RCC 7860 (cell line): ENCODE measurements around the gene ATF4.

Experiments
- DNase-seq: peaks from one replicate; pipeline ENCODE4 v3.0.0-alpha.2; 2015; ENCODE audit warnings: low spot score
- FAIRE-seq: peaks from 2 replicates; lab custom pipeline; 2012; peaks lifted over from hg19 to GRCh38; lab: Jason Lieb, UNC

The ATF4 gene

GRCh38 chr22:39527481-39527961, 7.2 kb downstream of the ATF4 start:
- DNase-seq (no peak), FAIRE-seq (no peak)

- DNase-seq (no peak), FAIRE-seq (no peak)
These were observed 7.8 kb downstream of the ATF4 start for GRCh38 chr22:39528080-39528661.

DNA sequence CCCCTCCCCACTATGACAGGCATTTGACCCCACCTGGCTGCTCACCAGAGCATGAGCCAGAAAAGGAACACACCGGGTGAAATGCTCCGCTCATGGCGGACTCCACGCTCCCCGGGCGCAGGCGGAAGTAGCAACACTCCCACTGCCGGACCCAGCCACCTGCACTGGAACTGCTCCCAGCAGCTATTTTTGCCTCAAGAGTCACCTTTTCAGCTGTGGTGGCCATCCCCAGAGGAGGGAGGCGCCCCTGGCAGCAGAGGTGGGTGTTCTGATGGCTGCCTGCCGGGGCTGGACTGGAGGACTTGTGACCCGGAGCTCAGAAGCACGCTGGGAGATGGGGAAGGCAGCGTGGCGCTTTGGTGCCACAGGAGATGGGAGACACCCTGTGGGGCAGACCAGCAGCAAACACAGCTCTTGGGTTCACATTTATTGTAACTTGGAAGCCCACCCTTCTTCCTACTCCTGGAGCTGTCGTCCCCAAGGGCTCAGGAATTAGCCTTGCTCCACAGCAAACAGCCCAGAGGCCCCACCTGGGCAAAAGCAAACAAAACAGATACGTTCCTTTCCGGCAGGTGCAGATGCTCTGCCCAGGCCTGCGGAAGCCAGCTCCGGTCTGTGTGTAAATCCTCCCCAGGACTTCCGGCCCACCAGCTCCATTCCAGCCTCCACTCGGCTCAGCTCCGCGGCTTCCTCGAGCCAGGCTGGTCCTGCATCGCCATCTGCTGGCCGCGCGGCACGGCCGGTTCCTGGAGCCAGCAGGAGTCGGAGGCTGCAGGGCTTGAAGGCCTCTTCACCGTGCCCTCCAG, 8.5 kb downstream of the ATF4 start:
- no peak for FAIRE-seq
- peak; percentile 80 for DNase-seq

GRCh38 chr22:39529487-39529851, 9.1 kb downstream of the ATF4 start:
- FAIRE-seq = no peak
- DNase-seq = no peak

GRCh38 chr22:39530116-39530515, 9.8 kb downstream of the ATF4 start:
- DNase-seq (no peak), FAIRE-seq (no peak)

DNA sequence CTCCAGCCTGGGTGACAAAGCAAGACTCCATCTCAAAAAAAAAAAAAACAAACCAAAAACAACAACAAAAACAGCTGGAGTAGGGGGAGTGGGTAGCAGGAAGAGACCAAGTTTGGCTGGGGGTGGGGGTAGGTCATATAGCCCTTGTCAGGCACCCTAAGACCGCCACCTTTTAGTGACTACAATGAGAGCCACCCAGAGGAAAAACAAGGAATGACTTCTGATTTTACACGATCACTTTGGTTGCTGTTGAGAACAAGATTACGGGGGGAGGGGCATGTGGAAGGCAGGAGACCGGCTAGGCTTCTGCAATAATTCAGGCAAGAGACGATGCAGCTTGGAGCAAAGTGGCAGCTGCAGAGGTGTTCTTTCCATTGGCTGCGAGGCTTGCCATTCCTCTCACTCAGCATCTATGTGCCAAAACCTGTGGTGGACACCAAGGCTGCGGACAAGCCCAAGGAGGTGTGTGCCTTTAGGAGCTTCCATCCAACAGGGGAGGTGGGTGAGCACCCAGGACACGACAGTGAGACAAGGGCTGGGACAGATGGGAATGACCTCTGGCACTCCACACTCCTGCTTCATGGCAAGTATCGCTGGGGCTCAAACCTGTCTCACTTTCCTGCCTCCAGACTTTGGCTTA, 10.4 kb downstream of the ATF4 start:
- DNase-seq = no peak
- no peak for FAIRE-seq

GRCh38 chr22:39532215-39533073, 12.1 kb downstream of the ATF4 start, which contains the start of gene RPS19BP1:
Gene RPS19BP1, minus strand, starts transcription at chr22:39532748. Its CDS starts 10 bp downstream, at chr22:39532738.
- DNase-seq (peak; percentile 99), FAIRE-seq (peak; percentile 90)

DNA sequence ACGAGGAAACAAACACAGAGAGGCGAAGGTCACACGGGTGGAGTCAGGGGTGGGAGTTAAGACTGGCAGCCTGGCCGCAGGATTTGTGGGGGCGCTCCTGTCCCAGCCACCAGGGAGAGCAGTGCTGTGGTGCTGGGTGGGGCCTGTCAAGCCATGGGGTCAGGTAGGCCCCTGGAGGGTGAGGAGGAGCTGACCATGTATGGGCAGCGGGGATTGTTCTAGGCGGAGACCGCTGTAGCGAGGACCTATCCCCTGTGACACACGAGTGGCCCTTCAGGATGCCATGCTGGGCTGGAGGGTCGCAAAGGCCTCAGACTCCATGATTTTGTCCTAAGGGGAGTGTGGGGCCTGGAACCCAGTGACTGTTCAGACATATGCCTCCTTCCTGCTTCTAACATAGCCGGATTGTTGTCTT, 13.7 kb downstream of the ATF4 start:
- FAIRE-seq (no peak), DNase-seq (no peak)

- DNase-seq (peak; percentile 62), FAIRE-seq (no peak)
These were observed 14.4 kb downstream of the ATF4 start for GRCh38 chr22:39534591-39535356.

DNA sequence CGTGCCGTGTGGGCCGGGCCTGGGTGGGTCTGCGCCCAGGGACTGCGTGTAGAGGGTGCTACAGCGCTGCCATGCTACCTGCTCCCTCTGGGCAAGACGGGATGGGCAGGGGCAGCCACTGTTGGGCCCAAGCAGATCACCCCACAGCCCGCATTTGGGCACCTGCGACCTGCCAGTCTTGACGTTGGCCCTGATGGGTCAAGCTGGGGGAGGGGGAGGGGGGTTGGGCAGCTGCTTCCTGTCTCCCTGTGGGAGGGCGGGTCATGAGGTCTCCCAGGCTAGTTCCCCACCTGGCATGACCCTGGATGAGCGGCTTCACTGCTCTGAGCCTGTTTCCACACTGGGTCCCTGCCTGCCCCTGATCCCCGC, 15.0 kb downstream of the ATF4 start:
- DNase-seq (no peak), FAIRE-seq (no peak)

DNA sequence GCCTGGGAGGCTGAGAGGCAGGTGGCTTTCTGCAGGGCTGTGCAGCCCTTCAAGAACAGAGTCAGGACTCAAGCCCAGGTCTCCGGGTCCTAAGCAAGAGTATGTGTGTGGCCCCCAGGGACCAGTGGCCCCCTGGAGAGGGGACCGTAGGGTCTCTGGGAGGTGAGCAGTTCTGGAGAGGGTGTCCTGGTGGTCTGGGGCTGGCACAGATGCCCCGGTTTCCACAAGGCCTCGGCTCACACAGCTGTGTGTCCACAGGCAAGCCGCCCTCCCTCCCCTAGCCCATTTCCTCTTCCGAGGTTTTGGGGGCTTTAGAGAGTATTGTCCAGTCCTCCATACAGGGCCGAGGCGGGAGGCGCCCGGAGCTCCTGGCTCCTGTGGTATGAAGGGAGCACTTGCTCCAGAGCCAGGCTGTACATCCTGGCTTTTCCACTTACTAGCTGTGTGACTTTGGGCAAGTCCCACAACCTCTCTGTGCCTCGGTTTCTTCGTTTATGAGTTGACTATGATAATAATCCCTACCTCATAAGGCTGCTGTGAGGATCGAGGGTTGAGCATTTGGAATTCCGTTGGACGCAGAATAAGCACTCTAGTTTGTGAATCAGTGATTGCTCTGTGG, 15.6 kb downstream of the ATF4 start:
- no peak for DNase-seq
- FAIRE-seq = no peak

- FAIRE-seq (no peak), DNase-seq (no peak)
These were observed 16.3 kb downstream of the ATF4 start for GRCh38 chr22:39536711-39537110.

DNA sequence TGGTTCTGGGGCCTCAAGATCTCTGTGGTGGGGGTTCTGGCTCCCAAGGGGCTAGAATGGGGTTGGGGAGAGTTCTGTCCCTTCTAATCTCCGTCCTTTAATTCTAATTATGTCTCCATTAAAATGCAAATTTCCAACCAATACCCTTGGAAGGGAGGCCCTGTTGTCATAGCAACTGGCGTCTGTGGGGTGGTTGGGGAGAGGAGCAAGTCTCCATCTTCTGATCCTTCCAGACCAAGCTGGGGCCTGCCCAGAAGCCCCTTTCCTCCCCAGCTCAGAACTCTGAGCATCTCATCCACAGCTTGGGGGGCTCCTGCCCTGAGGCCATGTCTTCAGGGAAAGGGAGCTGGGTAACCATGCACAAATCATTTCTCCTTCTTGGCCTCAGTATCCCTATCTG, 17.6 kb downstream of the ATF4 start:
- FAIRE-seq = no peak

DNA sequence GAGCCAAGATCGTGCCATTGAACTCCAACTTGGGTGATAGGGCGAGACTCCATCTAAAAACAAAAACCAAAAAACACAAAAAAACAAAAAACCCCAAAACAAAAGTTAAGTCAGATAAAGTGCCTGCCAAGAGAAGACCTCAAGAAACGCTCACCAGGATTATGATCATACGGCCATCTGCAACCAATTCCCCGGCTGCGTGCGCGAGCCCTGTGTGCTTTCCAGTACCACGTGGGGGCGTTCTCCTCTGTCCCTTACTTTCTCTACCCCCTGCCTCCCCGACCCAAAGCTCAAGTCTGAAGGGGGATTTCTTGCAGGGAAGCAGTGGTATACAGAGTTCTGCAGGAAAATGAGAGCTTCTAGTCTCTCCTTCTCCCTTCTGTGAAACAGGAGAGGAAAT, 22.7 kb downstream of the ATF4 start:
- no peak for FAIRE-seq
- no peak for DNase-seq

More for the DNA sequence above, 17.6 kb downstream of the ATF4 start:
- no peak for DNase-seq

DNA sequence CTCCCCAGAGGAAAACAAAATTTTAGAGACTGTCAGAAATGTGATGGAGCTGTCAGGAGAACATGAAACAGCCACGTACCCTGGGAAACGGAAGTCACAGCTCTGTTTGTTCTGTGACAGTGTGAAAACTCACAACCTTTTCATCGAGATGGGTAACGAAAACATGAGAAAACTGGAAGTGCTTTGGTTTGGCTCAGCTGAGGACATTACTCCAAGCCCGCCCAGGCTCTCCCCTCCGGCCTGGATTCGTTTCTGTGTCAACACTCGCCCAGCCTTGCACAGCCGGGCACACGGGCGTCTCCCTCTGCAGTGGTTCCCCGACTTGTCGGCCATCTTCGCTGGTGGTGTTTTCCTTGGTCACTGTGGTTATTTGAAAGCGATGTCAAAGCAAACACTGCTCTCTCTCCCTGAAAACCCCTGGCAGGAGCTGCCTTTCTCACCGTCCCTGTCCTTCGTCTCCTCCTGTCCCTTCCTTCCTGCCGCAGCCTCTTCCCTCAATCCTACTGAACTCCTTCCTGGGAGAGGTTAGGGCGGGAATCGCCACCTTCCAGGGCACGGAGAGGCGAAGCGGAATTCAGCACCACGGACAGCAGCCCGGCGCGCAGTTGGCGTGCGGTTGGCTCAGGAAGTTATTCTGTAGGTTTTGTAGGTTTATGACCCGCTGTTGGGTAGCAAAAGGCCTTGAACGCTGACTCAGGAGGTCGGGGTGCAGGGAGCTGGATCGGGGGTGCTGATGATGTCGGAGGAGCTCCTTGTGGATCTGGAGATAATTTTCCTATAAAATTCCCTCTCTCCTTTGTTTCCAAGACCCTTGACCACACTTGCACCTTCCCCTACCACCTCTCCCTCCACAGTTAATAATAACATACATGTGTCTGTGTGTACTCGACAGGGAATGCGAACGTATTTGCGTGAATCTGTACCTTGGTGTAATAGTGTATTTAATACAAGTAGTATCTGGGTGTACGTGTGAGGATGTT, 25.3 kb downstream of the ATF4 start:
- DNase-seq = no peak
- no peak for FAIRE-seq

- DNase-seq (peak; percentile 36), FAIRE-seq (peak; percentile 27)
These were observed 26.7 kb downstream of the ATF4 start for GRCh38 chr22:39546889-39547586.

- no peak for FAIRE-seq
These were observed 27.2 kb downstream of the ATF4 start for GRCh38 chr22:39547587-39547947.

GRCh38 chr22:39553429-39553828, 33.1 kb downstream of the ATF4 start:
- DNase-seq (no peak), FAIRE-seq (no peak)

More at GRCh38 chr22:39547587-39547947, 27.2 kb downstream of the ATF4 start:
- DNase-seq = no peak
